K562 (cell line): Measurements from ENCODE around the gene POU1F1. TPM values are rescaled to one million over a fixed set of nuclear protein-coding genes. Genes with fewer than 3 reads are reported as not detected.

Experiments
- ATAC-seq: fragments of 200-7000 bp; cut with Tn5 transposase; 3 replicates; pipeline ENCODE4 v1.9.1; 2020; ENCODE audit warnings: moderate library complexity
- BruUV-seq: library from RNA; stranded (reverse); fragments of 400-500 nt; replicated peaks from 2 replicates; lab custom pipeline; 2021; lab: Mats Ljungman, UMichigan
- CTCF ChIA-PET: fragments of 300-600 bp; formaldehyde crosslinking; extraction: SDS; loops from one replicate; lab custom pipeline; 2021; ENCODE audit warnings: low intra/inter-chr PET ratio; lab: Yijun Ruan, JAX
- POLR2A ChIA-PET: fragments of 300-600, 350-650 bp; sonication (Branson Sonifier 250); formaldehyde crosslinking; extraction: SDS; loops from one replicate; lab custom pipeline; 2021; ENCODE audit warnings: antibody characterized with exemption, inconsistent platforms; lab: Yijun Ruan, JAX
- DNase-seq, 4 experiments: peaks; one replicate each; pipeline versions ENCODE4 v3.0.0 to v3.0.0-alpha.2; 2011 to 2018; ENCODE audit warnings: low spot score in 3 of 4, mixed read lengths in 3 of 4; ENCODE audit errors: extremely low read depth in 1 of 4
- FAIRE-seq: peaks from 2 replicates; lab custom pipeline; 2011; peaks lifted over from hg19 to GRCh38; lab: Jason Lieb, UNC
- H2AFZ ChIP-seq: 2 replicates; pipeline ENCODE4 v1.6.0; 2011; ENCODE audit warnings: low read depth, low read length, control low read depth, inconsistent platforms
- H3K27ac ChIP-seq: fragments of 200-600 bp; 3 replicates; pipeline ENCODE4 v1.8.0; 2011; ENCODE audit warnings: low read depth, mild to moderate bottlenecking, control low read depth, inconsistent platforms, low read length, moderate library complexity, mixed read lengths; ENCODE audit errors: extremely low read depth
- H3K27me3 ChIP-seq, 2 experiments: fragments of 300-600 bp in 1 of 2; 2 replicates in 1 of 2; 3 replicates in 1 of 2; pipeline versions ENCODE4 v1.6.0 to v1.8.0; 2011; ENCODE audit warnings: inconsistent platforms in 2 of 2, low read length in 2 of 2, mild to moderate bottlenecking in 1 of 2, mixed read lengths in 1 of 2, moderate library complexity in 1 of 2; ENCODE audit not compliant: control insufficient read depth in 2 of 2, insufficient read depth in 2 of 2
- H3K36me3 ChIP-seq: fragments of 300-600 bp; 3 replicates; pipeline ENCODE4 v1.8.0; 2011; ENCODE audit warnings: mild to moderate bottlenecking, low read length, inconsistent platforms; ENCODE audit not compliant: control insufficient read depth, insufficient read depth
- H3K4me1 ChIP-seq, 2 experiments: fragments of 200-600 bp in 1 of 2; replicated peaks in 1 of 2; 2 replicates in 1 of 2; 3 replicates in 1 of 2; pipeline versions ENCODE4 v1.5.1 to v1.8.0; 2011; ENCODE audit warnings: inconsistent platforms in 2 of 2, low read length in 2 of 2, mild to moderate bottlenecking in 1 of 2, mixed read lengths in 1 of 2, moderate library complexity in 1 of 2; ENCODE audit not compliant: control insufficient read depth in 2 of 2, insufficient read depth in 2 of 2
- H3K4me2 ChIP-seq: 2 replicates; pipeline ENCODE4 v1.6.1; 2011; ENCODE audit warnings: low read length, control low read depth, inconsistent platforms, mixed read lengths; ENCODE audit not compliant: insufficient read depth
- H3K4me3 ChIP-seq: fragments of 200-600 bp; sonication (generic), shearing (Covaris generic); 2 replicates; pipeline ENCODE4 v1.5.1; 2016; ENCODE audit warnings: control low read depth, inconsistent platforms
- H3K79me2 ChIP-seq: fragments of 200-600 bp; 3 replicates; pipeline ENCODE4 v1.8.0; 2011; ENCODE audit warnings: low read length, inconsistent platforms; ENCODE audit not compliant: control insufficient read depth, insufficient read depth
- H3K9ac ChIP-seq, 2 experiments: 2 replicates each; pipeline versions ENCODE4 v1.6.0 to v1.6.1; 2011; ENCODE audit warnings: low read depth in 2 of 2, low read length in 2 of 2, control low read depth in 1 of 2, inconsistent platforms in 1 of 2, mild to moderate bottlenecking in 1 of 2, mixed read lengths in 1 of 2; ENCODE audit not compliant: insufficient read depth in 1 of 2
- H3K9me1 ChIP-seq: one replicate; pipeline ENCODE4 v1.6.0; 2011; ENCODE audit warnings: inconsistent platforms, mild to moderate bottlenecking, low read length, moderate library complexity; ENCODE audit not compliant: control insufficient read depth, insufficient read depth
- H3K9me3 ChIP-seq: replicated peaks from 2 replicates; pipeline ENCODE4 v1.5.1; 2011; ENCODE audit warnings: low read depth, low read length, inconsistent platforms; ENCODE audit not compliant: control insufficient read depth, insufficient read depth
- H4K20me1 ChIP-seq: replicated peaks from 2 replicates; pipeline ENCODE4 v1.6.1; 2011; ENCODE audit warnings: low read length, inconsistent platforms, mixed read lengths; ENCODE audit not compliant: control insufficient read depth, insufficient read depth
- CHD2 ChIP-seq: IDR thresholded peaks from 2 replicates; pipeline ENCODE4 v1.6.1; 2011; ENCODE audit warnings: low read depth, low read length
- E2F6 ChIP-seq, 2 experiments: IDR thresholded peaks; 2 replicates each; pipeline ENCODE4 v1.6.1; 2011; ENCODE audit warnings: borderline replicate concordance in 1 of 2, control low read depth in 1 of 2, low read depth in 1 of 2, low read length in 1 of 2, mild to moderate bottlenecking in 1 of 2, mixed read lengths in 1 of 2, moderate library complexity in 1 of 2; ENCODE audit not compliant: insufficient read depth in 1 of 2, insufficient read length in 1 of 2, poor library complexity in 1 of 2, severe bottlenecking in 1 of 2; ENCODE audit errors: extremely low read depth in 1 of 2
- KAT8 ChIP-seq: fragments of 450-650 bp; IDR thresholded peaks from 2 replicates; pipeline ENCODE4 v1.6.1; 2016; ENCODE audit warnings: low read depth, mild to moderate bottlenecking
- KDM4B ChIP-seq, 2 experiments: fragments of 450-650 bp in 1 of 2; sonication (generic) in 1 of 2; IDR thresholded peaks; 2 replicates each; pipeline ENCODE4 v1.6.1; 2016 to 2017; ENCODE audit warnings: borderline replicate concordance in 2 of 2, antibody characterized with exemption in 1 of 2, low read depth in 1 of 2, mild to moderate bottlenecking in 1 of 2
- PHF21A ChIP-seq: fragments of 450-650 bp; IDR thresholded peaks from 2 replicates; pipeline ENCODE4 v1.6.1; 2017; ENCODE audit warnings: low read depth, borderline replicate concordance
- TAL1 ChIP-seq: fragments of 450-650 bp; IDR thresholded peaks from 2 replicates; pipeline ENCODE4 v1.6.1; 2016; ENCODE audit warnings: mild to moderate bottlenecking
- ZBTB40 ChIP-seq, 2 experiments: fragments of 450-650 bp in 1 of 2; sonication (generic) in 1 of 2; formaldehyde crosslinking in 1 of 2; IDR thresholded peaks; 2 replicates each; pipeline versions ENCODE4 v1.7.1 to v1.9.0; 2016 to 2022; ENCODE audit warnings: inconsistent platforms in 1 of 2, mild to moderate bottlenecking in 1 of 2, missing genetic modification reagents in 1 of 2
- WGBS: fragments of 100-300 bp; shearing (Covaris generic); methylation state at CpG from one replicate; pipeline ENCODE4 v1.1.6; 2016; ENCODE audit warnings: low coverage, mixed read lengths; ENCODE audit not compliant: insufficient coverage; ENCODE audit errors: missing lambda C conversion rate; 5-methylcytosine and 5-hydroxymethylcytosine counted together
- in situ Hi-C: fragments of 300-500 bp; cut with MboI; formaldehyde crosslinking; loops from 4 replicates; pipeline ENCODE4 v1.15.0; 2018; ENCODE audit warnings: inconsistent platforms, mixed read lengths
- intact Hi-C: fragments of 100-400 bp; cut with micrococcal nuclease; formaldehyde crosslinking; loops from 2 replicates; pipeline ENCODE4 v1.14.2; 2022
- polyA plus RNA-seq, 8 experiments: library from polyadenylated mRNA; depleted of rRNA in 4 of 8; stranded (reverse) in 5 of 8; unstranded in 3 of 8; fragments of >200 nt; fragmentation: Nextera tagmentation in 2 of 8; fragmentation: Illumina TruSeq in 1 of 8; extraction: Ambion mirVana in 2 of 8; extraction: Trizol in 1 of 8; gene quantifications; 2 replicates each; pipeline versions ENCODE4 v1.2.1 to v1.2.3, GENCODE V29; 2011 to 2014; ENCODE audit warnings: inconsistent platforms in 1 of 8, missing spikeins in 1 of 8
- total RNA-seq, 7 experiments: library from RNA; depleted of rRNA in 6 of 7; stranded (reverse); fragments of >200 nt in 6 of 7; fragmentation: Illumina TruSeq in 2 of 7; extraction: Trizol in 2 of 7; gene quantifications; 2 replicates each; pipeline versions ENCODE4 v1.2.1 to v1.2.3, GENCODE V29; 2011 to 2021; ENCODE audit warnings: low replicate concordance in 1 of 7

Gene POU1F1
- total and polyA plus RNA-seq, 9 of the 15 experiments (the other 6 are each of a cell fraction or from before 2014, with no cell fraction given), result not detected

GRCh38 chr3:87227104-87227834 lies 49.1 kb downstream of the POU1F1 start, which contains the start of gene CHMP2B:
Gene CHMP2B, plus strand, starts transcription at chr3:87227309. Its CDS starts 214 bp downstream, at chr3:87227523.
- POLR2A ChIA-PET, result interaction anchor here (0.6 to 0.9 kb wide), 3 partner anchors 9 to 391 kb away, joined by 3 read pairs; no protein-coding TSS in a partner anchor
- no peaks in the 10 kb centered on the region for H3K9me1 ChIP-seq
- H3K79me2 ChIP-seq, result peaks cover 22% of the 10 kb centered on the region
- intact Hi-C loops (no loop called here), in situ Hi-C loops (no loop called here)
- peak within 1 kb of the TSS; percentile 83 for H2AFZ ChIP-seq
- H3K27ac ChIP-seq, result peak within 1 kb of the TSS; percentile 70
- ATAC-seq (peak; percentile 96), DNase-seq (peak; percentile 74 to 90 (median 77)), FAIRE-seq (peak; percentile 82)
- H3K4me3 ChIP-seq, result peak within 1 kb of the TSS; percentile 85
- CTCF ChIA-PET, result no interaction called here
- H3K4me2 ChIP-seq, result peak within 1 kb of the TSS; percentile 89
- H3K9ac ChIP-seq, result peak within 1 kb of the TSS; percentile 85 to 96
- peaks cover 2 to 3% of the 10 kb centered on the region in 2 experiments; a peak in 3 of 5 replicates for H3K4me1 ChIP-seq
- no peaks in the 10 kb centered on the region; the same call in 1 of the 2 replicates for H4K20me1 ChIP-seq
- no TSS peak for BruUV-seq
- no peaks in the 10 kb centered on the region; the same call in 2 of the 3 replicates for H3K36me3 ChIP-seq
- WGBS, result under 1% methylated on average over 24 of the region's 59 CpGs
- H3K27me3 ChIP-seq, result no peaks in the 10 kb centered on the region
- H3K9me3 ChIP-seq, result no peaks in the 10 kb centered on the region
- TF ChIP-seq CHD2, result no peak
- peak; percentile 14 to 48 for TF ChIP-seq E2F6 (IDR thresholded peaks at IDR 0.05; ENCODE audit: borderline replicate concordance in 1 of 2, extremely low read depth in 1 of 2, insufficient read depth in 1 of 2, insufficient read length in 1 of 2, low read depth in 1 of 2, low read length in 1 of 2, poor library complexity in 1 of 2, severe bottlenecking in 1 of 2)
- no peak for TF ChIP-seq KDM4B (IDR thresholded peaks at IDR 0.05; ENCODE audit: borderline replicate concordance in 2 of 2, low read depth in 1 of 2)
- no peak for TF ChIP-seq PHF21A
- no peak for TF ChIP-seq TAL1
- TF ChIP-seq KAT8, result no peak
- no peak for TF ChIP-seq ZBTB40 (IDR thresholded peaks at IDR 0.05)
- no peak for TF ChIP-seq ZBTB40 (CRISPR knock-in tag; IDR thresholded peaks at IDR 0.05)
